ENCODE results near the gene TRIM14.

GRCh38 chr9:98152526-98152925 is 33.5 kb upstream of the TRIM14 start:
- TF ChIP-seq CTCF (IDR thresholded peaks at IDR 0.05) (no peak), POLR2A (IDR thresholded peaks at IDR 0.05) (no peak)

Data from right lobe of liver (tissue), 4 donors.